NCI-H2196 (cell line): ENCODE data around the gene CCDC102B.

ENCODE experiments used
- DNase-seq: peaks from one replicate; lab custom pipeline; 2025; ENCODE audit not compliant: unreplicated experiment; lab: John Stamatoyannopoulos, UW

The CCDC102B gene

DNA sequence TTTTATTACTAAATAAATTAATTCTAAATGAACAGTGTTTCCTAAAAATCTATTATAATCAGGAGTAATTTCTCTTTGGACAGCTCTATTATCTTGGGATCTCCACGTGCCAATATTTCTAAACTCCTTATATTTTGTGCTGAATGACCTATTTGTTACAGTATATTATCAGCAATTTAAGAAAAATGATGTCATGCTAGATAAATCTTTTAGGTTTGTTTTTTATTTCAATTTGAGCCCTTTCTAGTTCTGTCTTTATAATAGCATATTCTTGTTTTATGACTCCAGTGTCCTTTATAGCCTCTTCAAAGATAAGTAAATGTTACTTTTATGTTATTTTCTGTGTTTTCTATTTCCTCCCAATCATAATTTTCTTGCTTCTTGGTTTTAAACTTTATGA is 269.2 kb downstream of the CCDC102B start:
- no peak for DNase-seq

DNA sequence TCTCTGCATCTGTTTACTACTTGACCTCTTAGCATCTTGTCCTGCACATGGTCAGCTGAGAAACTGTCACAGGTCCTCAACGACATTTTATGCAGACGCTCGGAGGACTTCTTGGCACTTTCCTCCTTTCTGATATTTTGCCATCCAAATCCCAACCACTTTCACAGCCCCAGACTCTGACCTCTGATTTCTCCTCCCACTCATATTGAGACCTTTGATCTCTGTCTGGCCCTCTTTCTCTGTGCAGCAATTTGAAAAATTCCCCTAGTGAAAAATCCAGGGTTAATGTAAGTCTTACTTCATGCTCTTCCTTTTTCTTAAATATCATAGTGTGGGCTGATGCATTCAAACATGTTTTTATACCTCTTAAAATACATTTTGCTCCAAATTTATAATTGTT is 273.8 kb downstream of the CCDC102B start:
- no peak for DNase-seq

DNA sequence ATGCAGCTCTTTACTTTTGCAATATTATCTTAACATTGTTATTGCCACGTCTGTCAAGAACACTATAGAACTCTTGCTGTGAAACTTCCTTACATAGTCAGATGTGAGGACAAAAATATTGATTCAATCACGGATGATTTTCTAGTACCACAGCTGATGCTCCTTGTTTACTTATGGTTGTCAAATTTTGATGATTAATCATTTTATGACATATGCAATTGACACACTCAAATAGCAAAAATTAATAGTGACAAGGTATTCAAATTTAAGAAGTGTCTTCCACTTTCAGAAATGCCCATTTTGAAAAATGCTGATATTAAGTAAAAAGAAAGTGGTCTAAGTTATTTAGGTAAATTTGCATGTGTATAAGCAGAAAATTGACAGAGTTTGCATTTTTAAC is 284.0 kb downstream of the CCDC102B start:
- DNase-seq = no peak

DNA sequence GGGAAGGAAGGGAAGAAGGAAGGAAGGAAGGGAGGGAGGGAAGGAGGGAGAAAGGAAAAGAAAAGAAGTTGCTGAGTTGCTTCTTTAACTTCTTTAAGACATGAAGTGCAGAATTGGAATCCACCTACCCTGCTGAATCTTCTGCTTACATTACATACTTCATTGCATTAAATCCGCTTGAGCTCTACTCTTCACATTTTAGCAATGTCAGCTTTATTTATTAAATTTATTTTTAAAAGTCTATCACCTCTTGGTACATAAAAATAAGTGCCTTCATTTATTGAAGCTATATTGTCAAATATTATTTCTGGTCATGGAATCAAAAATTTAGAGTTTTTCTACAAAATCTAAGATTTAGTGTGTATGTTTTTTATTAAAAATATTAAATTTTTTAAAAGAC is 284.6 kb downstream of the CCDC102B start:
- DNase-seq = no peak

DNA sequence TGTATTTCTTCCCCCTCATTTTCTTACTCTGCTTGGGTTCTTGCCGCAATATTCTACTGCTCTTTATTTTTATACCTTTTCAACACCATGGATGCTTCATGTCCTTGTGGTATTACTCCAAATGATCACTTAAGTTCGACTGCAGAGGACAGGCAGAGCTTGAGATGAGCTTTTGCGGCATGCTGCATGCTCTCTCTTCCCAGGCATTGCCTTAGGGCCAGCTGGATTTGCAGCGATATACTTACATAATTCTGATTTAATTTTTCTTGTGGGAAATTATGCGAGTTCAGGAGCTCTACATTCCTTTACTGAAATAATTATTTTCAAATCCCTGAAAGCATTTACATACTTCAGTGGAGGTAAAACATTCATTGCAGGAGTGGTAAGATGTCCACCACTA is 288.1 kb downstream of the CCDC102B start:
- DNase-seq = no peak

DNA sequence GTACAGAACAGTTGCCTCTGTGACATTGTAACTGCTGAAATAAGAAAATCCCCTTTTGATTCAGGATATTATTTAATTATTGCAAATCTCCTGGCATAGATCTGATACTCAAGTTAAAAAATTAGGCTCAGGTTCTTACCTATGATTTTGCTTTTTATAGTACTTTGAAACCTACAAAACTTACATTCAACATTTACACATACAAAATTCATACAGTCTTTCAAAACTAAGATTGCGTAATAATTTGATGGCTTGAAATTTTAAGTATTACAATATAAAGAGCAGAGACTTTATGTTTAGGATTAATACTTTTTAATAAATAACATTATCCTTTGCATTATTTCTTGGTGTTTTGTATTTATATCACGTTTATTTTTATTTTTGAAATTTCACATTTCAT is 291.1 kb downstream of the CCDC102B start:
- no peak for DNase-seq

DNA sequence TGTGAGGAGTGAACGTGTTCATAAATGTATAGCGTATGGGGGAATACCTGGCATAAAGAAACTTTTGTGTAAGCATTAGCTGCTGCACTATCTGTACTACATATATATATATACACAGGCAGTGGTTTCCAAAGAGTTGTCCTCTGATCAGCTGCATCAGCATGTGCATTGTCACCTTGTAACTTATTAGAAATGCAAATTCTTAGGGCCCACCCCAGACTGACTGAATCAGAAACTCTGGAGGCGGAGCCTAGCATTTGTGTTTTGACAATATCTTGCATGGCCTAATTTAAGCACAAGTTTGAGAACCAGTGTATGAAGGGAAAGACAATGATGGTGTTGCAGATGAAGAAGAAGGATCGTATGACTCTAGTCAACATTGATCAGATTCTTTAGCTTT is 299.5 kb downstream of the CCDC102B start:
- no peak for DNase-seq

DNA sequence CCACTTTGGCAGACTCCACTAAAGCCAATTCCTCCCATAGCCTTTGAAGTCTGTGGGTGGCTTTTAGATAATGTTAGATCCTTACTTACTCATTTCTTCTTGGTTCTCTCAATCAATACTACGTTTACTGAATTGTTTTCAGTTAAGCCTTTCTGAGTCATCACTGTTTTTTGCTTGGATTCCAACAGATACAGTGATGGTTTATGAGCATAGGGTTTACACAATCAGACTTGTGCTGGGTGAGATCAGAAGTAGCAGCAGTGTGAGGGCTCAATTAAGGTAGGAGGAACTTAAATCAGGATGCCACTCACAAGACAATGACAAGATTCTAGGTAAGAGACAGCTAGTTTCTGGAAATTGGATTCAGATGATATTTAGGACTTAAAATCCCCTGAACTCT is 305.1 kb downstream of the CCDC102B start:
- DNase-seq = no peak
